Lower leg skin (tissue), 4 donors: Measurements from ENCODE around the gene CAMTA1. TPM values are rescaled to one million over a fixed set of nuclear protein-coding genes. Genes with fewer than 3 reads are reported as not detected.
A peak's percentile ranks its signal among the peaks of the same experiment; 100 is the strongest.

Experiments
- DNase-seq, 2 donors: peaks; one replicate each; pipeline ENCODE4 v3.0.0-alpha.2; 2019; ENCODE audit warnings: low spot score in 2 of 2
- H3K4me3 ChIP-seq: fragments of 200-600 bp; sonication (generic); 2 replicates; pipeline ENCODE4 v1.5.1; 2017; ENCODE audit warnings: mild to moderate bottlenecking, low read depth; ENCODE audit not compliant: poor library complexity, severe bottlenecking
- POLR2A ChIP-seq, 2 donors: fragments of 450-650 bp; IDR thresholded peaks; one replicate each; pipeline ENCODE4 v1.6.1; 2016 to 2017; ENCODE audit warnings: antibody characterized with exemption in 2 of 2, mild to moderate bottlenecking in 1 of 2, moderate library complexity in 1 of 2
- WGBS, 2 donors: methylation state at CpG; one replicate each; pipeline ENCODE4 v1.1.5; 2018; 5-methylcytosine and 5-hydroxymethylcytosine counted together
- intact Hi-C: fragments of 100-400 bp; cut with DNase I; formaldehyde crosslinking; loops from one replicate; pipeline ENCODE4 v1.15.0; 2023; ENCODE audit warnings: low total_unique reads
- total RNA-seq, 4 donors: library from RNA; depleted of rRNA; stranded (reverse); fragments of >200 nt; gene quantifications; one replicate each; pipeline ENCODE4 v1.1.0, GENCODE V29; 2016
- TF ChIP-seq, protein P1 (sequence below), 3 donors: fragments of 450-650 bp; IDR thresholded peaks; one replicate each; pipeline ENCODE4 v1.5.1; 2016; ENCODE audit warnings: antibody characterized with exemption in 3 of 3, mild to moderate bottlenecking in 3 of 3, moderate library complexity in 2 of 3

CAMTA1 gene
- total RNA-seq, 4 donors from 2014 or later: 24.4 to 52.3 (median 32.9) TPM

DNA sequence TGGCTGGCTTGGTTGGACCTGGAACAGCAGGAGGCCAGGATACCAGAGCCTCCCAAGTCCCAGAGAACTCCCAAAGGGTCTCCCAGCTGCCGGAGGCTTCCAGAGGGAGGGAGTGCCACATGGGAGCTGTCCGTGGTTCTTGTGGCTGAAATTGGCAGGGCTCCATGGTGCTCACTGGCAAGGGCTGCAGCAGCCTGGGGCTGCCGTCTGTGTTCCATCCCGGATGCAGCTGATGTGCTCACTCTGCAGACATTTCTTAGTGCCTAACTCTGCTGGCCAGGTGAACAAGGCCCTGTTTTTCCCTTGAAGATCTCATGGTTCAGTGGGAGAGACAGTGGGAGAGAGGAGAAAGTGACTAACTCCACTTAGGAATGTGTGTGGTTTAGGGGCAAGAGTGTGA, 261.1 kb downstream of the CAMTA1 start:
- H3K4me3 ChIP-seq: no peak overlapping the region
- TF ChIP-seq, protein P1, sequence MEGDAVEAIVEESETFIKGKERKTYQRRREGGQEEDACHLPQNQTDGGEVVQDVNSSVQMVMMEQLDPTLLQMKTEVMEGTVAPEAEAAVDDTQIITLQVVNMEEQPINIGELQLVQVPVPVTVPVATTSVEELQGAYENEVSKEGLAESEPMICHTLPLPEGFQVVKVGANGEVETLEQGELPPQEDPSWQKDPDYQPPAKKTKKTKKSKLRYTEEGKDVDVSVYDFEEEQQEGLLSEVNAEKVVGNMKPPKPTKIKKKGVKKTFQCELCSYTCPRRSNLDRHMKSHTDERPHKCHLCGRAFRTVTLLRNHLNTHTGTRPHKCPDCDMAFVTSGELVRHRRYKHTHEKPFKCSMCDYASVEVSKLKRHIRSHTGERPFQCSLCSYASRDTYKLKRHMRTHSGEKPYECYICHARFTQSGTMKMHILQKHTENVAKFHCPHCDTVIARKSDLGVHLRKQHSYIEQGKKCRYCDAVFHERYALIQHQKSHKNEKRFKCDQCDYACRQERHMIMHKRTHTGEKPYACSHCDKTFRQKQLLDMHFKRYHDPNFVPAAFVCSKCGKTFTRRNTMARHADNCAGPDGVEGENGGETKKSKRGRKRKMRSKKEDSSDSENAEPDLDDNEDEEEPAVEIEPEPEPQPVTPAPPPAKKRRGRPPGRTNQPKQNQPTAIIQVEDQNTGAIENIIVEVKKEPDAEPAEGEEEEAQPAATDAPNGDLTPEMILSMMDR (IDR thresholded peaks at IDR 0.05): no peak
- TF ChIP-seq POLR2A (IDR thresholded peaks at IDR 0.05): no peak
- DNase-seq: peak in 1 of 2 donors; percentile 29
- WGBS, 2 donors: 6 to 13% methylated on average over 4 of the region's 4 CpGs
- intact Hi-C loops: no loop called here

DNA sequence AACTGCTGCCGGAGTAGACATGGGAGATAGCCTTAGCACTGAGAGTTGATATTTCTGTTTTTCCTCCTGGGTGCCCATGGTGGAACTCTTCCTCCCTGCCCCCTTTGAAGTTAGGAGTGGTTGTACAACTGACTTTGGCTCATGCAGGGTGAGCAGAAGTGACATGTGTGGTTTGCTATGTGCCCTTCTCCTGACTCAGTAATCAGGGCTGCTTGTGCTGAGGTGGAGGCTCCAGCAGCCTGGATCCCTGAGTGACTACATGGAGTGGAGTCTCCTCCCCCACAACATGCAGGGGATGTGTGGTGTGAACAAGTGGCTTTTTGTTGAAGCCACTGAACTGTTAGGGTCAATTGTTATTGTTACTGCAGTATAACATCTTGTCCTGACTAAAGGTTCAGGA, 261.6 kb downstream of the CAMTA1 start:
- no peak for DNase-seq
- intact Hi-C loops: no loop called here
- 97 to 100% methylated on average over 1 of the region's 1 CpG for WGBS, 2 donors
- TF ChIP-seq, protein P1 (IDR thresholded peaks at IDR 0.05): no peak
- no peak for TF ChIP-seq POLR2A (IDR thresholded peaks at IDR 0.05)
- H3K4me3 ChIP-seq: no peak overlapping the region

DNA sequence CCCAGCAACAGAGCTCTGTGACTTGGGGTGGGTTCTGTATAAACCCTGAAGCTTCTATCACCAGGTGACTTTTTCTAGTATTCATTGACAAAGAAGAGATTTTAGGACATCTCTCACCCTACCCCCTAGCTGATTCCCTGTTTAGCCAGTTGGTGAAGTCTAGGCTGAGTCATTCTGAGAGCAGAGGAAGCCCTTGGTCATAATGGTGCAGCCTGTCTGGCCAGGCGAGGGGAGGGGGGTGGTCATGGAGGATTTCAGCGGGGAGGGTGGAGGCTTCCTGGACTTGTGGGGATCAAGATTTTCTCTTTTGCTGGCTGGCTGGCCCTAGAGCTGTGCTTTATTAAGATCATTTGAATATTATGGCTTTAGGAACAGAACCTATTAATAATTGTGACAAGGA, 262.6 kb downstream of the CAMTA1 start:
- WGBS, 2 donors: 58 to 63% methylated on average over 2 of the region's 2 CpGs
- TF ChIP-seq, protein P1 (IDR thresholded peaks at IDR 0.05): no peak
- TF ChIP-seq POLR2A (IDR thresholded peaks at IDR 0.05): no peak
- intact Hi-C loops: no loop called here
- no peak for DNase-seq
- H3K4me3 ChIP-seq: no peak overlapping the region

DNA sequence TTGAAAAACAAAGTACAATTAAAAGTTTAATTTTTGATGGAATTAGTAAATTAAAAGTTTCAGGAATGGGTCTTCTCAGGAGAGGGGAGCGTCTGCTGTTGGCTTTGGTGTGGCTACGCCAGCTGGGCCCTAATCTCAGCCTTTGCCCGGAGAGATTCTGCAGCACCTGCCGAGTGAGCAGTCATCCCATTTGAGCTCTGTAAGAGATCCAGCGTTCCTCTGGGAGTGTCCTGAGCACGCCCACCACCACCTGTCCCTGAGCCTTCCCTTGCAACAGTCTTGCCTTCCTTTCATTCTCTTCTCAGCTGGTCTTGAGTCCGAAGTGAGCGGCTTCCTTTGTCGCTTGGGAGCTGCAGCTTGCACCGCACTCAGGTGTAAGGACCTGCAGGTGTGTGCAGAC, 263.1 kb downstream of the CAMTA1 start:
- no peak overlapping the region for H3K4me3 ChIP-seq
- no peak for TF ChIP-seq POLR2A (IDR thresholded peaks at IDR 0.05)
- TF ChIP-seq, protein P1 (IDR thresholded peaks at IDR 0.05): no peak
- WGBS, 2 donors: 79% methylated on average over 10 of the region's 10 CpGs
- intact Hi-C loops: no loop called here
- no peak for DNase-seq

DNA sequence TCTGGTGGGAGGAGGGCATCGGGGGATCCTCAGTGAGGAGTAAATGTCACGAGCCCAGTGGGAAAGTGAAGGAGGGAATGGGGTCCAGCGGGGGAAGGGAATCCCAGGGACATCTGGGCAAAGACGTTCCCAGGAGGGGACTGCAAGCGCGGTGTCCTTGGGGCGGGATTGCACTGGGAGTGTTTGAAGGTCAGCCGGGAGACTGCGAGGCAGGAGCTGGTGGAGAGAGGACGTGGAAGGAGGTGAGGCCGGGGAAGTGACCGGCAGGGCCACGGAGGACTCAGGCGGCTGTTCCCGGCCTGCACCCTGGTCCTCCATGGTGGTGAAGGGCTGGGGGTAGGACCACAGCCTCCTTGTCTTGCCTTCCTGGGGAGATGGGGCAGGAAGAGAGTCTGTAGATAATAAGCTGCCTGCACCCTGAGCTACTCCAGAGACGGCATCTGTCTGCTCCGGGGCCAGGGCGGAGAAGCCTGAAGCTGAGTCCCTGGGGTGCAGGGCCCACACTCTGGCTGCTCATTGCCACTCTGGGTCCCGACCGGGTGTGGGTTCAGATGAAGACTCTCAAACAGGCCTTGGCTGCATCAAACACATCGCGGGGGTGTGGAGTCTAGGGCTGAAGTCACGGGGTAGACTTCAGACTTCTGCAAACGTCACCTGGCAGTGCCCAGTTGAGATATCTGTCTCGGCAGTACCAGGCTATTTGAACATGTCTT, 264.8 kb downstream of the CAMTA1 start:
- intact Hi-C loops: loop anchor here (10.0 kb wide), 1 partner anchor 595 kb away; no protein-coding TSS in a partner anchor
- peak in 1 of 2 donors; percentile 75 for DNase-seq
- H3K4me3 ChIP-seq: no peak overlapping the region
- WGBS, 2 donors: 82 to 84% methylated on average over 25 of the region's 25 CpGs
- TF ChIP-seq POLR2A (IDR thresholded peaks at IDR 0.05): no peak
- TF ChIP-seq, protein P1 (IDR thresholded peaks at IDR 0.05): no peak
